GM18502 (cell line): ENCODE results near the gene S100A10.

ENCODE experiments used
- ATAC-seq: cut with Tn5 transposase; IDR thresholded peaks from one replicate; pipeline ENCODE4 v1.9.1; 2021; ENCODE audit warnings: mild to moderate bottlenecking; ENCODE audit not compliant: unreplicated experiment, poor library complexity

S100A10 gene

DNA sequence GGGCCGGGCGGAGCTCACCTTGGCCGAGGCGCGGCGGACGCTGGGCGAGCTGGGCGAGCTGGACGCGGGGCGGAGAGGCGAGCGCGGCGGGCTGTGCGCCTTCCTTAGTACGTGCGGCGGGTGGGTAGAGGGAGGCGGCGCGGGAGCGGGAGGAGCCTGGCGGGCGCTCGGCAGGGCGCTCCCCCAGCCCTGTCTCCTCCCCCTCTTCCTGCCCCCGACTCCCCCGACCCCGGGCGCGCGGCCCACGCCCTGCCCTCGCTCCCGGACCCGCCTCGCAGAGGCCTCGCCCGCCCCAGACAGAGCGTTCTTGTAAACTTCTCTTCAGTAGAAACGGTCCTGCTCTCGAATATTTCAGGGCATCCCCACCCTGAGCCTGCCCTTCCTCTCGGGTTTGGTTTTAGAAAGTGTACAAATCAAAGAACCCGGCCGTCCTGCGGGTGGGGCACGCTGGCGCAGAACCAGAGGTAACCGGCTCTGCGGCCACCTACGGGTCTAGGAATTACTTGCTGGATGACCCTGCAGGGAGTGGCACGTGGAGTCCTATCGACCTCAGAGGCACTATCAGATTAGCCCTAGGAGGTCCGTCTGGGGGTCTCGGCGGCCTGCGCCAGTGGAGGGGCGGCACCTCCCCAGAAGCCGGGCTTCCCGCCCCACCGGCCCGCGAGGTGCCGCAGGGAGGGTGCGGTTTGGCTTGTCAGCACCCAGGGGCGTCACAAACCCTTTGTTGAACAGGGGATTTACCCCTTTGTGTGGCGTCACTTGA is at the start of gene S100A10:
Gene S100A10, minus strand, starts transcription at position 126 of the 763 bp plus-strand sequence. CDS start 7,629 bp downstream, outside the sequence.
- ATAC-seq, result peak; percentile 28

DNA sequence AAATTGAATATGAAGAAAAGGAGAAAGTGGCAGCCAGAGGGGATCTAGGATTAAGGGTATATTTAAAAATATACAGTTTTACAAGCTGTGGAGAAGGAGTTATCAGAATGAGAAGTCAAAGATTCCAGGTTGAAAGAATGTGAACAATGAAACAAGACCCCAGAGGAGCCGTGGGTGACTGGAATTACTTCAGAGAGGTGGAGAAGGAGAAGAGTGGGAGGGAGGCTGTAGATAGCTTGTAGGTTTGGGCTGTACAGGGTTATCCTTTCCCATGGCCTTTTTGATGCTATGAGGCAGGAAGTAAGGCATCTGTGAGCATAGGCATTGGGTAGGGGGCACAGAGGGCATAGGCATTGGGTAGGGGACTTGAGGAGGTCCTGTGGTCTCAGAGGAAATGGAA is 48.4 kb upstream of the S100A10 start:
- no peak for ATAC-seq

DNA sequence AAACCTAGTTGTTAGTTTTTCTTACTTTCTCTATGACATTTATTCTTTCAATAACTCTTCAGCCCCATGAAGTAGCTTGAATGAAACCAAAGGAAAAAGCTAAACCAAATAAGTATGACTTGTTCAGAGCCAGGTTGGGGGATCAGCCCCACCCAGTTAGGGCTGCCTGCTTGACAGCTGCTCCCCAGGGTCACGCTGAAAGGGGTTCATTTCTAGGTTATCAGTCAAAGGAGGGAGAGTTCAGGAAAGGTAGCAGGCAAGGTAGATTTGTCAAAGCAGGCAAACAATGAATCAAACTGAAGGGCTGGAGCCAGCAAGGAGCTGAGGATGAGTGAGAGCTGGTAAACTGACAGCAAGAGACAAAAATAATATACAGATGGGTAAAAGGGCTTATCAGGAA is 46.2 kb upstream of the S100A10 start:
- ATAC-seq, result no peak

DNA sequence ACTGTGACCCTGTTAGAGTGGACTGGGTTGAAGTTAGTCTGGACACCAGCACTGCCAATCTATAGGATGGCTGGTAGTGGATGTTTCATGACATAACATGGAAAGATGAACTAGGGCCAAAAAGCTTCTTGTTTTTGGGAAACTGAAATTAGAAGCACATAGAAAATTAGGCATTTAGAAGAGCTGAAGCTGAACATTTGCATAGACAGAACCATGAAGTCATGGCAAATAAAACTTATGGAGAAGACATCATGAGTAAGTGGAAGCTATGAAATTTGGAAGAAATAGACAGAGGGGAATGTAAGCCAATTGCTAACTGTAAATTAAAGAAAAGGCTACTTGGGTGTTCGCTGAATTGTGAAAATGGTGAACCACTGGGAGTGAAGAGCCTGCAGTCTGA is 45.8 kb upstream of the S100A10 start:
- ATAC-seq, result no peak

DNA sequence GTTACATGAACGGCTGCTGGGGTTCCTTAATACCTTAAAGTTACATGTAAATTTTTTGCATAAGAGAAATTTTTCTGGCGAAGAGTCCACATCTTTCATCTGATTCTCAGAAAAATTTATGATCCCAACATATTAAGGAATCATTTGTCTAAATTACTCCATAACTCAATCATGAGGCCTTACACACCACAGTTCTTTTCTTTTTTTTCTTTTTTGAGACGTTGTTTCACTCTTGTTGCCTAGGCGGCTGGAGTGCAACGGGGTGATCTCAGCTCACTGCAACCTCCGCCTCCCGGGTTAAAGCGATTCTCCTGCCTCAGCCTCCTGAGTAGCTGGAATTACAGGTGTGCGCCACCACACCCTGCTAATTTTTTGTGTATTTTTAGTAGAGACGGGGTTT is 45.2 kb upstream of the S100A10 start:
- no peak for ATAC-seq

DNA sequence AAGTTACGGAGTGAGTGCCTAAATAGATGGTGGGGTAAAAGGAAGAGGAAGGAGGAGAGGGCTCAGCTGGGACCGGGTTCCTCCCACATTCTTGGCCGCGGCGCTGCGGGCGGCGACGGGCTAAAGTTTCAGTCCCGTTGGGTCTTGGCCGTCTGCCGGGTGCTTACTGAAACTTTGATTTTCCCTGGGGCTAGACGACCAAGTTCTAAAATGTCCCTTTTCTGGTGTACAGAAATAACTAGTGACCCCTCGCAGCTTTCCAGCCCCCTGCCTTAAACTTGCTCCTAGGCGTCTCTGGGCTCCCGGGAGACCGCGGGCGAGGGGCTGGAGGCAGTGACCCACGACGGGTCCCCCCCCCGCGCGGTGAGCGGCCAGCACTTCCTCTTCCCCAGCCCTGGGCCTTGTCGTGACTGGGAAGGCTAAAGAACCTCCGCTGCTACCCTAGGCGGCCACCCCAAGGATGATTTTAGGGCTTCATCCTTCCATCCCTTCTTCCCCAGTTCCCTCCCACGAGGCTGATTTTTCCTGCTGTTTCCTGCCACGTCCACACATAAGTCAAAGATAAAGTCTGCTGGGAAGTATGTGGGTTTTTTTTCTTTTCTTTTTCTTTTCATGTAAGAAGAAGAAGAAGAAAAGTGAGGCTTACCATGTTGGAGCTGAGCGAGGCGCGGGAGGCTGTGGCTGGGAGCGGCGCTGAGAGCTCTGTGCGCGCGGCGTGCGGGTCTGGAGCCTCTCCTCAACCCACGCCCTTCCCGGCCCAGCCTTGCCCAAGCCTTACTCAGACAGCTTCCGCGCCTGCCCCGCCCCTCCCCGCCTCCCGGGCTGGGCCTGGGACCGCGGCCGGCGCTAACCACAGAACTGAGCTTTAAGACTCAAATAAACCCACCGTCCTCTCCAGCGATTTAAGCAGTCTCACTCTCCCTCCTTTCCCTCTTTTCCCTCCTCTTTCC is 42.9 kb upstream of the S100A10 start, which contains the start of gene S100A11:
Gene S100A11, minus strand, starts transcription at position 738 of the 950 bp plus-strand sequence. Its CDS starts 89 bp downstream, at position 649.
- peak; percentile 50 for ATAC-seq

DNA sequence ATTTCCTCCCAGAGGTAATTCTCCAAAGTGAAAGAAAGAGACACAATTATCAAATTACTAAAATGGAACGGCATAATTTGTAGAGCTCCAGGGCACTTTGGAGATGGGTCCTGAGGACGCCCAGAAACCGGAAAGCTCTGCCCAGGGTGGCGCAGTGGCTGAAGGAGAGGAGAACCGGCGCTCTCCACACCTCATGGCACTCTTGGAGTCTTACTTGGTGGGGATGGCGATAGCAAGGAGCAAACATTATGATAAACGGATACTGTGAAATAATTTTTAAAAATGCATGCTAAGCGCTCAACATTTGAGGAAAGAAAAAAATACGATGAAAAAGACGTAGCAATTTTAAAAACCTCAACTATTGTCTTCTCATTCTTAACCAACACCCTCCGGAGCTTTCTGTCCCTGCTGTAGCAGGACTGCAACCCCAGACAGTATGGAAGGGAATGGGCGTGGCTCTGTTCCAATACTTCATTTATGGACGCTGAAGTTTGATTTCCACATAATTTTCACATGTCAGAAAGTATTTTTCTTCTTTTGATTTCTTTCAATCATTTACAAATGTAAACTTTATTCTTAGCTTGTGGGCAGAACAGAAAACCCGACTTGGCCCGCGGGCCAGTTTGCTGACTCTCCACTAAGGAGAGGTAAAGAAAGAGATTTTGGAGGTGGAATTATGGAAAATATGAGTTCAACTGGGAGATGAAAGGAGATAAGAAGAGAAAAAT is 42.0 kb upstream of the S100A10 start:
- ATAC-seq, result no peak

DNA sequence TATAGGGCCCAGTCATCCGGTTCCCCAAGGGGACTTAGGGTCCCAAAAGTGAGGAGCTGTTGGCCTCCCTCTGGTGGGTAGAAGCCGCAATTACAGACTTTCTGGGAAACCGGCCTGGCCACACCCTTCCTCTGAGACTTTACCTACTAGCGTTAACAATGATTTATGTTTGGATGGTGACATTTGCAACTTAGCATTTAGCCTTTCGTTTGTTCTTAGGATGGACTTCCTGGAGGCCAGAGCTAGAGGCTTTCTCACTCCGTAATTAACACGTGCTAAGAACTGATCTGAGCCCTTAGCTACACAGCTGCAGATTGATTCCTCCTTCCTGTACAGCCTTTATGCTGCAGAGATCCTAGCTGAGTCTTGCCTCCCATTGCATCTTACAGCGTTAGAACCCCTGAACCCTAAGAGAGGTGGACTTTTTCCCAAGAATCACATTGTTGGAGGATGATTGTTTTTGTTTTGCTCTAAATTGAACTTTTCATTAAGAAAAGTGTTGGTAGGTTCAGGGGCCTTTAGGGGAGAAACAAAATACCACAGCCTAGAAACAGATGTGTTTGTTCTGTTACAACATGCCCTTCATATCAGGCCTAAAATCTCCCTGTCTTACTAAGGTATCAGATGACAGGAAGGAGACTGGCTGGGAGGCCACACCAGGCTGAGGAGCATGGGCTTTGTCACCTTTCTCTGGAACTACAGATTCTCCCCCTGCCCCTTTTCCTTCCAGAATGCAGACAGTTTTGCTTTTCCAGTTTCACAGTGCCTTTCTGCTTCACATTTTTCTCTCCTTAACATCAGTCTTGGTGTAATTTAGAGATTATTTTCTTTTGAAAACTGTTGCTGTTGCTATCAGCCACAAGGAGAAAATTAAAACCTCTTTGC is 41.2 kb upstream of the S100A10 start:
- ATAC-seq, result peak; percentile 52

DNA sequence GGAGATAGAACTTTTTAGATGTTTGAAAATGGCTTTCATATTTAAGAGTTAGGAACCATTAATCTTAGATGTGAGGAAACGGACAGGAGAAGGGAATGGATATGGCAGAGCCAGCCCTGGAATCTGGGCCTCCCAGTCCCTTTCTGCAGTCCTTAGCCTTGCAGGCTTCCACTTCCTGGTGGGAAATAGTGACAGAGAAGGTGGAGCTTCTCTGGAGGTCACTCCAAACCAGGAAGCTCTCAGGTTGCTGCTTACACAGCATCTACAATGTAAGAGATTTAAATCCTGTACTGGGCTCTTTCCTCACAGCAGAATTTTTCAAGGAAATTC is 40.6 kb upstream of the S100A10 start:
- peak; percentile 23 for ATAC-seq

GRCh38 chr1:152029929-152030211 is 36.2 kb upstream of the S100A10 start:
- no peak for ATAC-seq

GRCh38 chr1:152029144-152029928 is 35.7 kb upstream of the S100A10 start:
- no peak for ATAC-seq

- no peak for ATAC-seq
These were observed 33.2 kb upstream of the S100A10 start for GRCh38 chr1:152026895-152027294.

- no peak for ATAC-seq
These were observed 30.6 kb upstream of the S100A10 start for GRCh38 chr1:152024223-152024622.

- ATAC-seq, result no peak
These were observed 29.6 kb upstream of the S100A10 start for GRCh38 chr1:152023221-152023620.

GRCh38 chr1:152022474-152022873 is 28.8 kb upstream of the S100A10 start:
- ATAC-seq, result no peak

- ATAC-seq, result no peak
These were observed 27.9 kb upstream of the S100A10 start for GRCh38 chr1:152021569-152021968.

DNA sequence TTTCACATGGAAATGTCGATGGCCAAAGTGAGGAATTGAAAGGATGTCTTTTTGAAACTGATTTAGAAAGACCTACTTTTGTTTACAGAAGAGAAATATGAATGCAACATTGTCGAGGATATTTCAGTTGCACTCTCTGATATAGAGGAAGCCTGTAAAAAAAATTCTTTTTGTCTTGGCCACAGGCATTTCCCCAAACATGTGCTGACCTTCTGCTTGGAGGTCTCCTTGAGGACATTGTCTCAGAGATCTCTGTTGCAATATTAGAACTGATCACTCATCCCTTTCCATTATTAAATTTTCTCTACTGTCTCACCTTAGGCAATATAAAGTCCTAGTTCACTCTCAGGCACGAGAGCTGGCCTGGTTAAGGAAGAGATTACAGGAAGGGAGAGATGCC is 27.2 kb upstream of the S100A10 start:
- no peak for ATAC-seq

DNA sequence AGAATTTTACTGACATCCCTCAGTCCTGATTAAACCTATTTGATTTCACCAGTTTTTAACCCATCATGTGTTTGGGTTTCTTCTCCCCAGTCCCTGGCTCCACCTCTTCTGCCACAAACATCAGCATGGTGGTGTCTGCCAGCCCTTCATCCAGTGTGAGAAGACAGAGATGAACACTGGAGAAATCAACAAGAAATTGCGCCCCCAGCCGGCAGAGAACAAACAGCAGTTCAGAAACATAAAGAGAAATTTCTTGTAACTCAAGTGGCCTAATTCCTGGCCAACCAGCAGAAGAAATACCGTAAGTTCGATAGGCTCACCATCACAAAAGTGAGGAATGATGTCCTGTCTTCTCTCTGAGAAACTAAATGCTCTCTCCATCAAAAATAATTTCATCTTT is 24.9 kb upstream of the S100A10 start:
- no peak for ATAC-seq

DNA sequence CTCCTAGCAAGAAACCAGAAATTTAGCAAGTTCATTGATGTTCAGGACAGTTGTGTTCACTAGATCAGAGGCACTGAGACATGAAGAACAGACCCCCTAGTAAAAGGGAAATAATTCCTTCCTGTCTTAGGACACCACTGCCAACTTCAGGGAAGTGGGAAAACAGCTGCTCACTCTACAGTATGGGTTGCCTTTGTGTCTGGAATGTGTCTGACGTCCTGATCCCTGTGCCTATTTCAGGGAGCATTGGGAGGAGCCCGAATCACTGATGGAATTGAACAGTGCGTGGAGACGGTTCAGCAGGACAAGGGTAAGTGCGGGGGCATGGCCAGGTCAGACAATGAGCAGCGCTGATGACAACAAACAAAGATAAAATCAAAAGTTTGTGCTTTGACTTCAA is 22.1 kb upstream of the S100A10 start:
- ATAC-seq, result no peak
